GM12878 (cell line): ENCODE results near the gene TIRAP. TPM values are rescaled to one million over a fixed set of nuclear protein-coding genes. Genes with fewer than 3 reads are reported as not detected.

Experiments
- ATAC-seq: fragments of 200-7000 bp; cut with Tn5 transposase; 3 replicates; pipeline ENCODE4 v1.9.1; 2020; ENCODE audit warnings: mild to moderate bottlenecking, moderate library complexity
- BruUV-seq: library from RNA; stranded (reverse); fragments of 400-500 nt; replicated peaks from 2 replicates; lab custom pipeline; 2021; lab: Mats Ljungman, UMichigan
- CTCF ChIA-PET: fragments of 300-600 bp; sonication (Branson Sonifier 250); formaldehyde crosslinking; extraction: SDS; loops from one replicate; lab custom pipeline; 2021; ENCODE audit warnings: inconsistent platforms; lab: Yijun Ruan, JAX
- POLR2A ChIA-PET: fragments of 350-600 bp; formaldehyde crosslinking; extraction: SDS; loops from one replicate; lab custom pipeline; 2021; ENCODE audit warnings: inconsistent platforms; lab: Charles Lee
- RAD21 ChIA-PET: fragments of 300-600 bp; sonication (Branson Sonifier 250); formaldehyde crosslinking; loops from one replicate; lab custom pipeline; 2023; ENCODE audit warnings: antibody characterized with exemption; ENCODE audit not compliant: unreplicated experiment; lab: Charles Lee
- SMC1A ChIA-PET: fragments of 300-600 bp; sonication (Branson Sonifier 250); formaldehyde crosslinking; loops from one replicate; lab custom pipeline; 2023; ENCODE audit not compliant: unreplicated experiment, uncharacterized antibody; lab: Charles Lee
- DNase-seq: peaks from one replicate; pipeline ENCODE4 v3.0.0-alpha.2; 2011; ENCODE audit warnings: low read depth, low spot score
- FAIRE-seq: peaks from 3 replicates; lab custom pipeline; 2011; peaks lifted over from hg19 to GRCh38; lab: Jason Lieb, UNC
- H2AFZ ChIP-seq: 2 replicates; pipeline ENCODE4 v1.6.0; 2011; ENCODE audit warnings: low read depth, low read length, control low read depth; ENCODE audit not compliant: control insufficient read depth
- H3K27ac ChIP-seq: 2 replicates; pipeline ENCODE4 v1.5.1; 2011; ENCODE audit warnings: control low read depth; ENCODE audit not compliant: control insufficient read depth, insufficient read depth
- H3K27me3 ChIP-seq, 2 experiments: replicated peaks in 1 of 2; 2 replicates each; pipeline versions ENCODE4 v1.6.0 to v1.6.1; 2011; ENCODE audit warnings: low read length in 1 of 2; ENCODE audit not compliant: control insufficient read depth in 2 of 2, insufficient read depth in 2 of 2
- H3K36me3 ChIP-seq, 2 experiments: 2 replicates each; pipeline ENCODE4 v1.5.1; 2011; ENCODE audit warnings: low read length in 1 of 2; ENCODE audit not compliant: control insufficient read depth in 2 of 2, insufficient read depth in 2 of 2
- H3K4me1 ChIP-seq: 2 replicates; pipeline ENCODE4 v1.6.1; 2011; ENCODE audit warnings: mild to moderate bottlenecking, low read length, moderate library complexity, mixed read lengths; ENCODE audit not compliant: control insufficient read depth, insufficient read depth
- H3K4me2 ChIP-seq: 2 replicates; pipeline ENCODE4 v1.6.0; 2011; ENCODE audit warnings: control low read depth; ENCODE audit not compliant: control insufficient read depth, insufficient read depth
- H3K4me3 ChIP-seq: fragments of 200-600 bp; sonication (generic); 2 replicates; pipeline ENCODE4 v1.5.1; 2016
- H3K79me2 ChIP-seq: 2 replicates; pipeline ENCODE4 v1.6.0; 2011; ENCODE audit warnings: low read length; ENCODE audit not compliant: control insufficient read depth, insufficient read depth
- H3K9ac ChIP-seq: 2 replicates; pipeline ENCODE4 v1.8.0; 2011; ENCODE audit warnings: low read length, control low read depth, mixed read lengths; ENCODE audit not compliant: control insufficient read depth, insufficient read depth
- H3K9me3 ChIP-seq: replicated peaks from 3 replicates; pipeline ENCODE4 v1.5.1; 2011; ENCODE audit warnings: mild to moderate bottlenecking, low read length; ENCODE audit not compliant: control insufficient read depth, insufficient read depth
- H4K20me1 ChIP-seq: 2 replicates; pipeline ENCODE4 v1.6.0; 2011; ENCODE audit not compliant: control insufficient read depth, insufficient read depth
- ASH2L ChIP-seq: fragments of 300-600, 200-600 bp; sonication (generic); IDR thresholded peaks from 2 replicates; pipeline ENCODE4 v1.6.1; 2017; ENCODE audit warnings: low read depth, mild to moderate bottlenecking, borderline replicate concordance
- BACH1 ChIP-seq: fragments of 450-650 bp; IDR thresholded peaks from 2 replicates; pipeline ENCODE4 v1.6.1; 2017; ENCODE audit warnings: mild to moderate bottlenecking, borderline replicate concordance
- E2F8 ChIP-seq: fragments of 450-650 bp; IDR thresholded peaks from 2 replicates; pipeline ENCODE4 v1.6.1; 2018; ENCODE audit warnings: mild to moderate bottlenecking, low read depth, moderate library complexity; ENCODE audit not compliant: partially characterized antibody
- EGR1 ChIP-seq, 2 experiments: IDR thresholded peaks; 1 replicate in 1 of 2; 2 replicates in 1 of 2; pipeline ENCODE4 v1.6.1; 2011 to 2012; ENCODE audit warnings: low read depth in 2 of 2, low read length in 2 of 2, borderline replicate concordance in 1 of 2, mild to moderate bottlenecking in 1 of 2, moderate library complexity in 1 of 2
- HDAC6 ChIP-seq: fragments of 200-600 bp; sonication (generic); IDR thresholded peaks from one replicate; pipeline ENCODE4 v1.8.0; 2017; ENCODE audit warnings: antibody characterized with exemption; ENCODE audit not compliant: unreplicated experiment
- JUND ChIP-seq: IDR thresholded peaks from 2 replicates; pipeline ENCODE4 v1.6.1; 2012; ENCODE audit warnings: low read depth, mild to moderate bottlenecking, low read length, improper control_type of control experiment, moderate library complexity
- NFYA ChIP-seq: IDR thresholded peaks from 2 replicates; pipeline ENCODE4 v1.6.1; 2011; ENCODE audit warnings: low read depth, mild to moderate bottlenecking, low read length, improper control_type of control experiment, borderline replicate concordance
- RELA ChIP-seq: fragments of 450-650 bp; IDR thresholded peaks from 2 replicates; pipeline ENCODE4 v1.8.0; 2014; ENCODE audit warnings: borderline replicate concordance; ENCODE audit not compliant: partially characterized antibody
- REST ChIP-seq: IDR thresholded peaks from 2 replicates; pipeline ENCODE4 v1.6.1; 2012; ENCODE audit warnings: mild to moderate bottlenecking, low read depth, low read length
- WRNIP1 ChIP-seq: IDR thresholded peaks from 2 replicates; pipeline ENCODE4 v1.6.1; 2011; ENCODE audit warnings: low read depth, low read length, improper control_type of control experiment, borderline replicate concordance
- ZBTB11 ChIP-seq: fragments of 450-650 bp; formaldehyde crosslinking; IDR thresholded peaks from 2 replicates; pipeline ENCODE4 v1.5.0; 2022; ENCODE audit warnings: mild to moderate bottlenecking, missing genetic modification characterization
- ZNF274 ChIP-seq: IDR thresholded peaks from one replicate; pipeline ENCODE4 v1.8.0; 2011; ENCODE audit not compliant: insufficient read length, insufficient read depth
- WGBS: methylation state at CpG from one replicate; pipeline ENCODE4 v1.1.6; 2016; ENCODE audit warnings: low lambda C conversion rate; ENCODE audit not compliant: insufficient replicate concordance, insufficient coverage; ENCODE audit errors: missing lambda C conversion rate; 5-methylcytosine and 5-hydroxymethylcytosine counted together
- in situ Hi-C: fragments of 300-500 bp; cut with MboI; formaldehyde crosslinking; loops from 9 replicates; pipeline ENCODE4 v1.14.3; 2018; ENCODE audit warnings: mixed read lengths
- intact Hi-C: fragments of 100-400 bp; cut with micrococcal nuclease; formaldehyde crosslinking; loops from one replicate; pipeline ENCODE4 v1.14.2; 2022; ENCODE audit not compliant: unreplicated experiment
- polyA plus RNA-seq, 11 experiments: library from polyadenylated mRNA; depleted of rRNA in 4 of 11; unstranded in 6 of 11; stranded (reverse) in 5 of 11; fragments of >200 nt; fragmentation: Nextera tagmentation in 4 of 11; fragmentation: Illumina TruSeq in 1 of 11; extraction: Ambion mirVana in 4 of 11; extraction: Trizol in 1 of 11; gene quantifications; 1 replicate in 1 of 11; 2 replicates in 10 of 11; pipeline versions ENCODE4 v1.2.1 to v1.2.3, GENCODE V29; 2011 to 2016; ENCODE audit warnings: inconsistent platforms in 2 of 11, missing spikeins in 2 of 11, low read depth in 1 of 11
- total RNA-seq, 4 experiments: library from RNA; depleted of rRNA in 3 of 4; stranded (reverse); fragments of >200 nt in 3 of 4; fragmentation: Illumina TruSeq in 1 of 4; extraction: Trizol in 1 of 4; gene quantifications; 2 replicates each; pipeline versions ENCODE4 v1.2.1 to v1.2.3, GENCODE V29; 2013 to 2021
- TF ChIP-seq, protein P1 (sequence below): IDR thresholded peaks from 2 replicates; pipeline ENCODE4 v1.6.1; 2011; ENCODE audit warnings: mild to moderate bottlenecking, low read depth, low read length, moderate library complexity; ENCODE audit not compliant: insufficient replicate concordance

Gene TIRAP
- total and polyA plus RNA-seq, 10 of the 15 experiments (the other 5 are each of a cell fraction or from before 2014, with no cell fraction given): 0.76 to 9.9 (median 4.7) TPM

DNA sequence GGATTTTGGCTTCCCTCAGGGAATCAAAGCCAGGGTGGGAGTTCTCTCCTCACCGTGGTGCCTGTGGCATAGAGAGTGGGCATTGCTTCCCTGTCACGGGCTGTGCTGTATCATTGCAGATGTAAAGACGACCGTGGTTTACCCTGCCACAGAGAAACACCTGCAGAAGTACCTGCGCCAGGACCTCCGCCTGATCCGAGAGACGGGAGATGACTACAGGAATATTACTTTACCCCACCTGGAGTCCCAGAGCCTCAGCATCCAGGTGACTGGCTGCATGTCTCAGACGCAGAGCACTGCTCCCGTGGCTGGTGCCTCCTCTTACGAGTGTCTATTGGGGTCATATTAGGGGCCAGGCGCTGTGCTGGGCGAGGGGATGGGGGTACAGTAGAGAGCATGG is 48.4 kb downstream of the TIRAP start:
- H3K9ac ChIP-seq: no peak overlapping the region
- no peak for DNase-seq
- H3K4me3 ChIP-seq: no peak overlapping the region
- ChIA-PET RAD21 (no interaction called here), POLR2A (no interaction called here), CTCF (no interaction called here), SMC1A (no interaction called here)
- in situ Hi-C loops: no loop called here
- no peaks in the 10 kb centered on the region for H3K79me2 ChIP-seq
- no TSS peak for BruUV-seq
- no peaks in the 10 kb centered on the region for H3K9me3 ChIP-seq
- H3K27ac ChIP-seq: no peak overlapping the region
- no peak for TF ChIP-seq ZNF274
- no peak for TF ChIP-seq REST
- TF ChIP-seq HDAC6: no peak
- TF ChIP-seq JUND: no peak
- no peak for TF ChIP-seq E2F8
- TF ChIP-seq RELA: no peak
- TF ChIP-seq WRNIP1: no peak
- no peak for TF ChIP-seq EGR1 (IDR thresholded peaks at IDR 0.05; ENCODE audit: borderline replicate concordance in 1 of 2, low read depth in 2 of 2, low read length in 2 of 2)
- TF ChIP-seq BACH1: no peak
- TF ChIP-seq ZBTB11 (CRISPR knock-in tag): no peak
- TF ChIP-seq ASH2L: no peak
- no peak for TF ChIP-seq NFYA
- TF ChIP-seq, protein P1, sequence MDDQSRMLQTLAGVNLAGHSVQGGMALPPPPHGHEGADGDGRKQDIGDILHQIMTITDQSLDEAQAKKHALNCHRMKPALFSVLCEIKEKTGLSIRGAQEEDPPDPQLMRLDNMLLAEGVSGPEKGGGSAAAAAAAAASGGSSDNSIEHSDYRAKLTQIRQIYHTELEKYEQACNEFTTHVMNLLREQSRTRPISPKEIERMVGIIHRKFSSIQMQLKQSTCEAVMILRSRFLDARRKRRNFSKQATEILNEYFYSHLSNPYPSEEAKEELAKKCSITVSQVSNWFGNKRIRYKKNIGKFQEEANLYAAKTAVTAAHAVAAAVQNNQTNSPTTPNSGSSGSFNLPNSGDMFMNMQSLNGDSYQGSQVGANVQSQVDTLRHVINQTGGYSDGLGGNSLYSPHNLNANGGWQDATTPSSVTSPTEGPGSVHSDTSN: no peak
- FAIRE-seq: no peak
- H3K4me1 ChIP-seq: no peaks in the 10 kb centered on the region; the same call in 1 of the 2 replicates
- no peaks in the 10 kb centered on the region for H3K27me3 ChIP-seq
- H3K36me3 ChIP-seq: peaks cover 22 to 29% of the 10 kb centered on the region in 2 experiments
- no peak for ATAC-seq
- H4K20me1 ChIP-seq: no peaks in the 10 kb centered on the region
- intact Hi-C loops: no loop called here
- WGBS: 96% methylated on average over 13 of the region's 13 CpGs
- no peak overlapping the region for H2AFZ ChIP-seq
- H3K4me2 ChIP-seq: no peak overlapping the region
